NB4 (cell line): ENCODE results near the gene GPR137B.

Source experiments
- DNase-seq: peaks from one replicate; pipeline ENCODE4 v3.0.0; 2010; ENCODE audit warnings: low read depth
- H3K4me3 ChIP-seq: one replicate; pipeline ENCODE4 v1.5.1; 2011; ENCODE audit warnings: mild to moderate bottlenecking, low read depth, low read length, moderate library complexity
- MYC ChIP-seq: IDR thresholded peaks from 2 replicates; pipeline ENCODE4 v1.6.1; 2011; ENCODE audit warnings: low read depth, low read length
- POLR2A ChIP-seq: IDR thresholded peaks from 2 replicates; pipeline ENCODE4 v1.6.1; 2011; ENCODE audit warnings: mild to moderate bottlenecking; ENCODE audit not compliant: insufficient read length; ENCODE audit errors: extremely low read depth
- TF ChIP-seq, protein P1 (sequence below): IDR thresholded peaks from one replicate; pipeline ENCODE4 v1.5.1; 2012; ENCODE audit warnings: low read depth, low read length
- TF ChIP-seq, protein P2 (sequence below): IDR thresholded peaks from 2 replicates; pipeline ENCODE4 v1.6.1; 2011; ENCODE audit warnings: low read depth, low read length

GPR137B gene

DNA sequence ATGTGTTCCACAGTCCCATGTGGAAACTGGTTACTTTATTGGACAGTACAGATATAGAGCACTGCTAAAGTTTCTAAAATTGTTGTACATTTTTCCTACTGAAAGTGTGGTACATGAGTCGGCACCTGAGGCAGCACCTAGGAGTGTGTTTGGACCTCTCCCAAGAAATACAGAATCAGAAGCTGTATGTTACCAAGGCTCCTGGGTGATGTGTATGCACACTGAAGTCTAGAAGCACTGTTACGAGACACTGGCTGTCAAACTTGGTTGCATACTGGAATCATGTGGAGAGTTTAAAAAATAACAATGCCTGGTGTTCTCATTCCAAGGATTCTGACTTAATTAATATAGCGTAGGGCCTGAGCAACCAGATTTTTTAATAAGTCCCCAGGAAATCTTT, 92.8 kb downstream of the GPR137B start:
- H3K4me3 ChIP-seq, result no peak overlapping the region
- DNase-seq, result no peak
- TF ChIP-seq MYC (no peak), POLR2A (no peak)
- TF ChIP-seq, protein P1, sequence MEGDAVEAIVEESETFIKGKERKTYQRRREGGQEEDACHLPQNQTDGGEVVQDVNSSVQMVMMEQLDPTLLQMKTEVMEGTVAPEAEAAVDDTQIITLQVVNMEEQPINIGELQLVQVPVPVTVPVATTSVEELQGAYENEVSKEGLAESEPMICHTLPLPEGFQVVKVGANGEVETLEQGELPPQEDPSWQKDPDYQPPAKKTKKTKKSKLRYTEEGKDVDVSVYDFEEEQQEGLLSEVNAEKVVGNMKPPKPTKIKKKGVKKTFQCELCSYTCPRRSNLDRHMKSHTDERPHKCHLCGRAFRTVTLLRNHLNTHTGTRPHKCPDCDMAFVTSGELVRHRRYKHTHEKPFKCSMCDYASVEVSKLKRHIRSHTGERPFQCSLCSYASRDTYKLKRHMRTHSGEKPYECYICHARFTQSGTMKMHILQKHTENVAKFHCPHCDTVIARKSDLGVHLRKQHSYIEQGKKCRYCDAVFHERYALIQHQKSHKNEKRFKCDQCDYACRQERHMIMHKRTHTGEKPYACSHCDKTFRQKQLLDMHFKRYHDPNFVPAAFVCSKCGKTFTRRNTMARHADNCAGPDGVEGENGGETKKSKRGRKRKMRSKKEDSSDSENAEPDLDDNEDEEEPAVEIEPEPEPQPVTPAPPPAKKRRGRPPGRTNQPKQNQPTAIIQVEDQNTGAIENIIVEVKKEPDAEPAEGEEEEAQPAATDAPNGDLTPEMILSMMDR, result no peak
- TF ChIP-seq, protein P2, sequence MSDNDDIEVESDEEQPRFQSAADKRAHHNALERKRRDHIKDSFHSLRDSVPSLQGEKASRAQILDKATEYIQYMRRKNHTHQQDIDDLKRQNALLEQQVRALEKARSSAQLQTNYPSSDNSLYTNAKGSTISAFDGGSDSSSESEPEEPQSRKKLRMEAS, result no peak

DNA sequence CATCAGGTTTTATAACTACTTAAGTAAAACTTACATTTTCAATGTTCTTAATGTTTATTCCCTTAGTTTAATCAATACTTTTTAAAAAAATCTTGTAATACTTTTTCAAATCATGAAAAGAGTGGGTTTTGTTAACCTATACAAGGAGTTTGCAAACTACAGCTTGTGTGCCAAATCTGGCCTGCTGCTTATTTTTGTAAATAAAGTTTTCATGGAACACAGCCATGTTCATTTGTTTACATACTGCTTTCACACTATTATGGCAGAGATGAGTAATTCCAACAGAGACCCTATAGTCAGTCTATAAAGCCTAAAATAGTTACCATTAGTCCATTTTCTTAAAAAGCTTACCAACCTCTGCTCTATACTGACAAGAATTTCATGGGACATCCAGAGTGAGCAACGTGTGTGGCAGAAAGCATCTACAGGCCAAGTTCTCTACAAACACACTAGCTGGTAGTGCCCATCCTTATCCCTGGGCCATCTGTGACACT, 96.8 kb downstream of the GPR137B start:
- TF ChIP-seq, protein P1, result no peak
- TF ChIP-seq MYC, result no peak
- TF ChIP-seq, protein P2, result no peak
- DNase-seq, result no peak
- no peak overlapping the region for H3K4me3 ChIP-seq

DNA sequence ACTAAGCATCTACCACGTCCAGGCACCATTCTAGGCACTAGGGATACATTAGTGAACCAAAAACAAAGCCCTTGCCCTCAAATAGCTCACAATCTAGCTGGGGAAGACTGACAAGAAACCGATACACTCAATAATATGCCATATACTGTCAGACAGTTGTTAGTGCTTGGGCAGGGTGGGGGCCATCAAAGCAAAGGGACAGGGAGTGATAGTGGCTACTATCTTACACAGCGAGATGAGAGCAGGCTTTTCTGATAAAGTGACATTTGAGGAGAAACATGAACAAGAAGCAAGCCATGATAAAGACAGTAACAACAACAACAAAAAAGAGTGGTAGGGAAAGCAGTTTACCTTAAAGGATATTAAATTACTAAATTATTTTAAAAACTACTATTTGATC, 98.3 kb downstream of the GPR137B start:
- no peak overlapping the region for H3K4me3 ChIP-seq
- TF ChIP-seq, protein P1, result no peak
- no peak for DNase-seq

DNA sequence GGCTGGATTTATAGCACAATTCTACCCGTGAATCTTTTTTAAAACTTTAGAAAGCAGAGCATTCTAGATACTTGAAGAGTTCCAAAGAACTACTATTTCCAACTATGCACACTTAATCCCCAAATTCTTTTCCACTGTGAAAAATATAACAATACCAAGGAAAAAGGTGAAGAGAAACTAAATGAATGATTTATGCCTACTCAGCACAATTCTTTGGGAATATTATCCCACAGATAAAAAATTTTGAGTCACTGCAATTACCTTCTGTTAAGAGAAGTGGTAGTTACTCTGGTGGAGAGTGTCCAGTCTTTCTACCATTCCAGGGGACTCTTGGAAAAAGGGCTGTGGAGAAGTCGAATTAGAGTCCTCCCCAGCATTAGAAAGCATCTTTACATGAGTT, 100.2 kb downstream of the GPR137B start:
- no peak overlapping the region for H3K4me3 ChIP-seq
- DNase-seq, result no peak
- TF ChIP-seq, protein P1, result no peak
- TF ChIP-seq, protein P2, result no peak
- no peak for TF ChIP-seq MYC
- TF ChIP-seq POLR2A, result no peak

DNA sequence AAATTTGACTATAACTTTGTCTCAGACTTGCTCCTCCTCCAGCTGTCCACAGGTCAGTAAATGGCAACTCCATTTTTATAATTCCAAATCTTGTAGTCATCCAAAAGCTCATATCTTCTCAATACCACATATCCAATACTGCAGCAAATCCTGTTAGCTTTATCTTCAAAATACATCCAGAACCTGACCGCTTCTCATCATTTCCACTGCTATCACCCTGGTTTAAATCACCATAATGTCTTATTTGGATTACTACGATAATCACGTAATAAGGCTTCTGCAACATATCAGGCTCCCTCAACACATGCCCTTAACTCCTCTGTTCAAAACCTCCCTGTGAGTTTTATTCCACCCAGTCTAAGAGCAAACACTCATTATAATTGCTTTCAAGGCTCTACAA, 104.9 kb downstream of the GPR137B start:
- TF ChIP-seq, protein P1, result no peak
- TF ChIP-seq, protein P2, result no peak
- TF ChIP-seq MYC (no peak), POLR2A (no peak)
- no peak overlapping the region for H3K4me3 ChIP-seq
- DNase-seq, result no peak

DNA sequence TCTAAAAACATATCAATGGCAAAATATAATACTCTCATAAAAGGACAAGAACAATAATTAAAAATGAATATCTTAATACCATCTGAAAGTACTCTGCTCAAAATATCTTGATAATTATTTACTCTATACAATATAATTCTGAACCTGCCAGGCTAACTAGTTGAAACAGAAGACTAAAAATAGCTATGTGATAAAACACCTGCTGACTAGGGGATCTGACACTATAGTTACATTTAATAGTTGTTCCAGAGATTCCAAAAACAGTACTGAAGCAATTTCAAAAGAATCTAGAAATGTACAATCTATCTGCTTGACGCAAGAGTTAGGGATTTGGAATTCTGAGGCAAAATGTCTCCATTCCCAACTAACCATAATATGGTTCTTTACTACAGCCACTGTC, 109.2 kb downstream of the GPR137B start:
- no peak overlapping the region for H3K4me3 ChIP-seq
- TF ChIP-seq, protein P2, result no peak
- no peak for TF ChIP-seq MYC
- TF ChIP-seq POLR2A, result no peak
- TF ChIP-seq, protein P1, result no peak
- DNase-seq, result no peak
